ENCODE data around the gene DNAL1.
"Not testable (repeated sequence)": the region's sequence is repeated elsewhere in the genome, so short reads cannot be mapped to it uniquely, and the experiment has no call there.

The DNAL1 gene

GRCh38 chr14:73645248-73645610 is 443 bp downstream of the DNAL1 start:
- no peak for DNase-seq

GRCh38 chr14:73651005-73651404 is 6.2 kb downstream of the DNAL1 start:
- DNase-seq, result no peak

- no peak for DNase-seq
Observed at GRCh38 chr14:73655851-73656250, 11.1 kb downstream of the DNAL1 start.

GRCh38 chr14:73659202-73659601 is 14.4 kb downstream of the DNAL1 start:
- DNase-seq, result not testable (repeated sequence)

- no peak for DNase-seq
Observed at GRCh38 chr14:73660511-73660910, 15.7 kb downstream of the DNAL1 start.

- no peak for DNase-seq
Observed at GRCh38 chr14:73661872-73662271, 17.1 kb downstream of the DNAL1 start.

GRCh38 chr14:73662487-73662943 is 17.7 kb downstream of the DNAL1 start:
- no peak for DNase-seq

- no peak for DNase-seq
Observed at GRCh38 chr14:73663548-73664212, 18.9 kb downstream of the DNAL1 start.

GRCh38 chr14:73665130-73665529 is 20.3 kb downstream of the DNAL1 start:
- DNase-seq, result no peak

- DNase-seq, result no peak
Observed at GRCh38 chr14:73666583-73666982, 21.8 kb downstream of the DNAL1 start.

GRCh38 chr14:73667854-73668253 is 23.1 kb downstream of the DNAL1 start:
- no peak for DNase-seq

GRCh38 chr14:73674986-73675385 is 30.2 kb downstream of the DNAL1 start:
- no peak for DNase-seq

- no peak for DNase-seq
Observed at GRCh38 chr14:73678698-73679097, 33.9 kb downstream of the DNAL1 start.

- DNase-seq, result no peak
Observed at GRCh38 chr14:73680821-73681220, 36.0 kb downstream of the DNAL1 start.

GRCh38 chr14:73684627-73685026 is 39.8 kb downstream of the DNAL1 start:
- no peak for DNase-seq

- DNase-seq, result no peak
Observed at GRCh38 chr14:73685328-73685727, 40.5 kb downstream of the DNAL1 start.

- no peak for DNase-seq
Observed at GRCh38 chr14:73686901-73687300, 42.1 kb downstream of the DNAL1 start.

- no peak for DNase-seq
Observed at GRCh38 chr14:73694083-73694482, 49.3 kb downstream of the DNAL1 start.

- DNase-seq, result no peak
Observed at GRCh38 chr14:73695082-73695481, 50.3 kb downstream of the DNAL1 start.

GRCh38 chr14:73695997-73696396 is 51.2 kb downstream of the DNAL1 start:
- DNase-seq, result no peak

- DNase-seq, result no peak
Observed at GRCh38 chr14:73696466-73697400, 51.9 kb downstream of the DNAL1 start.

GRCh38 chr14:73700325-73700724 is 55.5 kb downstream of the DNAL1 start:
- no peak for DNase-seq

- DNase-seq, result not testable (repeated sequence)
Observed at GRCh38 chr14:73708076-73708475, 63.3 kb downstream of the DNAL1 start.

GRCh38 chr14:73709904-73710469 is 65.2 kb downstream of the DNAL1 start:
- no peak for DNase-seq
